ENCODE results near the gene ACAA1. TPM values are rescaled to one million over a fixed set of nuclear protein-coding genes. Genes with fewer than 3 reads are reported as not detected.
A peak's percentile ranks its signal among the peaks of the same experiment; 100 is the strongest.

Gene ACAA1
- polyA plus RNA-seq, 1 donor: 96.2 TPM

GRCh38 chr3:38154625-38155255 is 17.8 kb upstream of the ACAA1 start:
- H3K27me3 ChIP-seq (ENCODE audit: control insufficient read depth, insufficient read depth, low read length): no peaks in the 10 kb centered on the region
- H3K36me3 ChIP-seq (ENCODE audit: control insufficient read depth, insufficient read depth, low read length): no peaks in the 10 kb centered on the region
- H3K27ac ChIP-seq (ENCODE audit: low read length): no peak overlapping the region
- no peaks in the 10 kb centered on the region for H3K4me1 ChIP-seq (ENCODE audit: control insufficient read depth, insufficient read depth, low read length)
- H3K9me3 ChIP-seq (ENCODE audit: control insufficient read depth, low read depth, low read length): no peaks in the 10 kb centered on the region
- no CpG with 5 or more reads among the region's 2 CpGs for WGBS (ENCODE audit: insufficient coverage, low lambda C conversion rate)
- no peak overlapping the region for H3K4me3 ChIP-seq (ENCODE audit: low read length)
- DNase-seq: no peak

GRCh38 chr3:38154033-38154494 is 17.1 kb upstream of the ACAA1 start:
- Histone ChIP-seq H3K27me3 (ENCODE audit: control insufficient read depth, insufficient read depth, low read length) (no peaks in the 10 kb centered on the region), H3K27ac (ENCODE audit: low read length) (no peak overlapping the region), H3K9me3 (ENCODE audit: control insufficient read depth, low read depth, low read length) (no peaks in the 10 kb centered on the region), H3K4me1 (ENCODE audit: control insufficient read depth, insufficient read depth, low read length) (no peaks in the 10 kb centered on the region), H3K4me3 (ENCODE audit: low read length) (no peak overlapping the region), H3K36me3 (ENCODE audit: control insufficient read depth, insufficient read depth, low read length) (no peaks in the 10 kb centered on the region)
- DNase-seq: no peak
- 100% methylated on average over 1 of the region's 2 CpGs for WGBS (ENCODE audit: insufficient coverage, low lambda C conversion rate)

- Histone ChIP-seq H3K27me3 (ENCODE audit: control insufficient read depth, insufficient read depth, low read length) (no peaks in the 10 kb centered on the region), H3K4me1 (ENCODE audit: control insufficient read depth, insufficient read depth, low read length) (no peaks in the 10 kb centered on the region), H3K27ac (ENCODE audit: low read length) (no peak overlapping the region), H3K9me3 (ENCODE audit: control insufficient read depth, low read depth, low read length) (no peaks in the 10 kb centered on the region), H3K4me3 (ENCODE audit: low read length) (no peak overlapping the region), H3K36me3 (ENCODE audit: control insufficient read depth, insufficient read depth, low read length) (no peaks in the 10 kb centered on the region)
- WGBS (ENCODE audit: insufficient coverage, low lambda C conversion rate): no CpG with 5 or more reads among the region's 2 CpGs
- no peak for DNase-seq
These were observed 16.3 kb upstream of the ACAA1 start for GRCh38 chr3:38153221-38153620.

GRCh38 chr3:38152609-38153008 is 15.7 kb upstream of the ACAA1 start:
- Histone ChIP-seq H3K4me1 (ENCODE audit: control insufficient read depth, insufficient read depth, low read length) (no peaks in the 10 kb centered on the region), H3K27ac (ENCODE audit: low read length) (no peak overlapping the region), H3K4me3 (ENCODE audit: low read length) (no peak overlapping the region), H3K9me3 (ENCODE audit: control insufficient read depth, low read depth, low read length) (no peaks in the 10 kb centered on the region), H3K36me3 (ENCODE audit: control insufficient read depth, insufficient read depth, low read length) (no peaks in the 10 kb centered on the region), H3K27me3 (ENCODE audit: control insufficient read depth, insufficient read depth, low read length) (no peaks in the 10 kb centered on the region)
- DNase-seq: no peak
- no CpG with 5 or more reads among the region's 2 CpGs for WGBS (ENCODE audit: insufficient coverage, low lambda C conversion rate)

- Histone ChIP-seq H3K9me3 (ENCODE audit: control insufficient read depth, low read depth, low read length) (no peaks in the 10 kb centered on the region), H3K36me3 (ENCODE audit: control insufficient read depth, insufficient read depth, low read length) (no peaks in the 10 kb centered on the region), H3K4me1 (ENCODE audit: control insufficient read depth, insufficient read depth, low read length) (no peaks in the 10 kb centered on the region), H3K27ac (ENCODE audit: low read length) (no peak overlapping the region), H3K4me3 (ENCODE audit: low read length) (no peak overlapping the region), H3K27me3 (ENCODE audit: control insufficient read depth, insufficient read depth, low read length) (no peaks in the 10 kb centered on the region)
- peak in 1 of 2 donors; percentile 39 for DNase-seq
- no CpG with 5 or more reads among the region's 3 CpGs for WGBS (ENCODE audit: insufficient coverage, low lambda C conversion rate)
These were observed 14.8 kb upstream of the ACAA1 start for GRCh38 chr3:38151667-38152265.

GRCh38 chr3:38150780-38151528 is 14.0 kb upstream of the ACAA1 start:
- Histone ChIP-seq H3K27ac (ENCODE audit: low read length) (no peak overlapping the region), H3K4me1 (ENCODE audit: control insufficient read depth, insufficient read depth, low read length) (no peaks in the 10 kb centered on the region), H3K4me3 (ENCODE audit: low read length) (no peak overlapping the region), H3K9me3 (ENCODE audit: control insufficient read depth, low read depth, low read length) (no peaks in the 10 kb centered on the region), H3K27me3 (ENCODE audit: control insufficient read depth, insufficient read depth, low read length) (no peaks in the 10 kb centered on the region), H3K36me3 (ENCODE audit: control insufficient read depth, insufficient read depth, low read length) (no peaks in the 10 kb centered on the region)
- no peak for DNase-seq
- WGBS (ENCODE audit: insufficient coverage, low lambda C conversion rate): no CpG with 5 or more reads among the region's 3 CpGs

- Histone ChIP-seq H3K27ac (ENCODE audit: low read length) (no peak overlapping the region), H3K4me1 (ENCODE audit: control insufficient read depth, insufficient read depth, low read length) (no peaks in the 10 kb centered on the region), H3K27me3 (ENCODE audit: control insufficient read depth, insufficient read depth, low read length) (no peaks in the 10 kb centered on the region), H3K9me3 (ENCODE audit: control insufficient read depth, low read depth, low read length) (no peaks in the 10 kb centered on the region), H3K4me3 (ENCODE audit: low read length) (no peak overlapping the region), H3K36me3 (ENCODE audit: control insufficient read depth, insufficient read depth, low read length) (no peaks in the 10 kb centered on the region)
- DNase-seq: no peak
- 80% methylated on average over 1 of the region's 3 CpGs for WGBS (ENCODE audit: insufficient coverage, low lambda C conversion rate)
These were observed 12.8 kb upstream of the ACAA1 start for GRCh38 chr3:38149708-38150107.

GRCh38 chr3:38148311-38148882 is 11.5 kb upstream of the ACAA1 start:
- Histone ChIP-seq H3K4me3 (ENCODE audit: low read length) (no peak overlapping the region), H3K36me3 (ENCODE audit: control insufficient read depth, insufficient read depth, low read length) (no peaks in the 10 kb centered on the region), H3K27ac (ENCODE audit: low read length) (no peak overlapping the region), H3K9me3 (ENCODE audit: control insufficient read depth, low read depth, low read length) (no peaks in the 10 kb centered on the region), H3K27me3 (ENCODE audit: control insufficient read depth, insufficient read depth, low read length) (no peaks in the 10 kb centered on the region), H3K4me1 (ENCODE audit: control insufficient read depth, insufficient read depth, low read length) (no peaks in the 10 kb centered on the region)
- no CpG with 5 or more reads among the region's 5 CpGs for WGBS (ENCODE audit: insufficient coverage, low lambda C conversion rate)
- DNase-seq: no peak

GRCh38 chr3:38147421-38147820 is 10.5 kb upstream of the ACAA1 start:
- Histone ChIP-seq H3K9me3 (ENCODE audit: control insufficient read depth, low read depth, low read length) (no peaks in the 10 kb centered on the region), H3K4me1 (ENCODE audit: control insufficient read depth, insufficient read depth, low read length) (no peaks in the 10 kb centered on the region), H3K36me3 (ENCODE audit: control insufficient read depth, insufficient read depth, low read length) (peaks cover 3% of the 10 kb centered on the region), H3K27me3 (ENCODE audit: control insufficient read depth, insufficient read depth, low read length) (no peaks in the 10 kb centered on the region), H3K27ac (ENCODE audit: low read length) (no peak overlapping the region), H3K4me3 (ENCODE audit: low read length) (no peak overlapping the region)
- 100% methylated on average over 3 of the region's 3 CpGs for WGBS (ENCODE audit: insufficient coverage, low lambda C conversion rate)
- no peak for DNase-seq

- no peaks in the 10 kb centered on the region for H3K27me3 ChIP-seq (ENCODE audit: control insufficient read depth, insufficient read depth, low read length)
- no peak for DNase-seq
- WGBS (ENCODE audit: insufficient coverage, low lambda C conversion rate): 92% methylated on average over 2 of the region's 2 CpGs
- H3K4me3 ChIP-seq (ENCODE audit: low read length): no peak overlapping the region
- H3K36me3 ChIP-seq (ENCODE audit: control insufficient read depth, insufficient read depth, low read length): peaks cover 10% of the 10 kb centered on the region
- no peaks in the 10 kb centered on the region for H3K4me1 ChIP-seq (ENCODE audit: control insufficient read depth, insufficient read depth, low read length)
- H3K9me3 ChIP-seq (ENCODE audit: control insufficient read depth, low read depth, low read length): no peaks in the 10 kb centered on the region
- no peak overlapping the region for H3K27ac ChIP-seq (ENCODE audit: low read length)
These were observed 9.6 kb upstream of the ACAA1 start for GRCh38 chr3:38146504-38146903.

All from large intestine (tissue), 3 donors.